HEK293 (cell line): ENCODE data around the gene C1orf21.

Experiments used
- CTCF ChIA-PET: fragments of 350-600 bp; formaldehyde crosslinking; extraction: SDS; loops from one replicate; lab custom pipeline; 2021; ENCODE audit warnings: antibody characterized with exemption; lab: Yijun Ruan, JAX
- POLR2A ChIA-PET: fragments of 300-600 bp; formaldehyde crosslinking; extraction: SDS; loops from one replicate; lab custom pipeline; 2020; ENCODE audit warnings: antibody characterized with exemption, inconsistent platforms; lab: Yijun Ruan, JAX
- H3K27ac ChIP-seq: fragments of 200-500 bp; sonication (Bioruptor generic); 2 replicates; pipeline ENCODE4 v1.5.1; 2014; ENCODE audit warnings: low read depth, low read length, control low read depth, inconsistent platforms; ENCODE audit errors: extremely low read depth
- H3K36me3 ChIP-seq, 2 experiments: fragments of 200-500 bp in 1 of 2; sonication (Bioruptor generic) in 1 of 2; 1 replicate in 1 of 2; 2 replicates in 1 of 2; pipeline ENCODE4 v1.5.1; 2014 to 2017; ENCODE audit warnings: inconsistent platforms in 2 of 2, low read length in 2 of 2; ENCODE audit not compliant: control insufficient read depth in 2 of 2, insufficient read depth in 1 of 2
- H3K4me1 ChIP-seq: fragments of 200-500 bp; sonication (Bioruptor generic); 2 replicates; pipeline ENCODE4 v1.5.1; 2014; ENCODE audit warnings: mild to moderate bottlenecking, low read length, inconsistent platforms; ENCODE audit not compliant: control insufficient read depth, insufficient read depth
- H3K4me3 ChIP-seq: 2 replicates; pipeline ENCODE4 v1.5.1; 2011; ENCODE audit warnings: low read depth, mild to moderate bottlenecking, control low read depth, low read length, moderate library complexity
- H3K9me3 ChIP-seq: fragments of 200-500 bp; sonication (Bioruptor generic); 2 replicates; pipeline ENCODE4 v1.5.1; 2014; ENCODE audit warnings: low read depth, low read length, inconsistent platforms; ENCODE audit not compliant: control insufficient read depth, insufficient read depth
- GLIS1 ChIP-seq: fragments of 450-650 bp; formaldehyde crosslinking; IDR thresholded peaks from 2 replicates; pipeline ENCODE4 v1.5.1; 2016; ENCODE audit warnings: missing biosample characterization, missing genetic modification characterization
- ZBTB1 ChIP-seq: fragments of 450-650 bp; formaldehyde crosslinking; IDR thresholded peaks from 2 replicates; pipeline ENCODE4 v1.5.1; 2016; ENCODE audit warnings: missing biosample characterization, missing genetic modification characterization
- ZFHX2 ChIP-seq: fragments of 450-650 bp; formaldehyde crosslinking; conservative IDR thresholded peaks from 2 replicates; pipeline ENCODE4 v1.5.1; 2016; ENCODE audit warnings: missing biosample characterization, missing genetic modification characterization
- ZNF157 ChIP-seq: fragments of 450-650 bp; formaldehyde crosslinking; IDR thresholded peaks from 2 replicates; pipeline ENCODE4 v1.5.1; 2016; ENCODE audit warnings: missing biosample characterization, missing genetic modification characterization
- ZNF174 ChIP-seq: fragments of 450-650 bp; formaldehyde crosslinking; IDR thresholded peaks from 2 replicates; pipeline ENCODE4 v1.5.0; 2017; ENCODE audit warnings: missing biosample characterization, mild to moderate bottlenecking, missing genetic modification characterization
- ZNF248 ChIP-seq: fragments of 450-650 bp; formaldehyde crosslinking; IDR thresholded peaks from 2 replicates; pipeline ENCODE4 v1.5.1; 2017; ENCODE audit warnings: missing biosample characterization, missing genetic modification characterization
- ZNF510 ChIP-seq: fragments of 450-650 bp; formaldehyde crosslinking; IDR thresholded peaks from 2 replicates; pipeline ENCODE4 v1.5.1; 2018; ENCODE audit warnings: mild to moderate bottlenecking, missing genetic modification characterization, missing biosample characterization; ENCODE audit not compliant: insufficient replicate concordance
- ZNF558 ChIP-seq: fragments of 450-650 bp; formaldehyde crosslinking; IDR thresholded peaks from 2 replicates; pipeline ENCODE4 v1.5.1; 2016; ENCODE audit warnings: missing biosample characterization, missing genetic modification characterization
- ZNF623 ChIP-seq: fragments of 450-650 bp; formaldehyde crosslinking; IDR thresholded peaks from 2 replicates; pipeline ENCODE4 v1.5.1; 2016; ENCODE audit warnings: missing biosample characterization, missing genetic modification characterization
- ZNF670 ChIP-seq: fragments of 450-650 bp; formaldehyde crosslinking; IDR thresholded peaks from 2 replicates; pipeline ENCODE4 v1.5.1; 2016; ENCODE audit warnings: missing biosample characterization, missing genetic modification characterization, low read depth
- ZNF843 ChIP-seq: fragments of 450-650 bp; formaldehyde crosslinking; IDR thresholded peaks from 2 replicates; pipeline ENCODE4 v1.5.1; 2016; ENCODE audit warnings: missing biosample characterization, missing genetic modification characterization
- TF ChIP-seq, protein P1 (sequence below): fragments of 450-650 bp; formaldehyde crosslinking; IDR thresholded peaks from 2 replicates; pipeline ENCODE4 v1.5.1; 2016; ENCODE audit warnings: missing biosample characterization, missing genetic modification characterization, borderline replicate concordance
- TF ChIP-seq, protein P2 (sequence below): fragments of 450-650 bp; formaldehyde crosslinking; IDR thresholded peaks from 2 replicates; pipeline ENCODE4 v1.5.1; 2017; ENCODE audit warnings: missing biosample characterization, missing genetic modification characterization
- TF ChIP-seq, protein P3 (sequence below): fragments of 450-650 bp; formaldehyde crosslinking; IDR thresholded peaks from 2 replicates; pipeline ENCODE4 v1.5.0; 2017; ENCODE audit warnings: missing biosample characterization, missing genetic modification characterization, borderline replicate concordance

Gene C1orf21

DNA sequence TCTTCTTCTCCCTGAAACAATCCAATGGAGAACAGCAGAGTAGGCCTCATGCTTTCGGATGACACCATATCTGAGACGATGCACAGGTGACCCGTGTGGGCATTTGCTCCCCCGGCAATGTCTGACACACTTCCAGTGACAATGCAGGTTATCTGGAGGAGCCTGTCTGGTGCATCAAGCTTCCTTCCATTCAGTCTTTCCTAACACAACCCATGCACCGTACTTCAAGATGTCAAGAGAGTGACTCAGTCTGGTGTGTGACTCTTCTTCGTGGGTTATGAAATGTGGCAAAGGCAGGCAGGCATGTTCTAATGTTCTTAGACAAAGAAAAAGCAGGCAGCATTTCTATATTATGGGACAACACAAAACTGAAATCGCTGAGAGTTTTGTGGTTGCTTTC, 208.8 kb downstream of the C1orf21 start:
- ChIA-PET CTCF (no interaction called here), POLR2A (no interaction called here)
- peaks cover 3% of the 10 kb centered on the region; the same call in 1 of the 2 replicates for H3K4me1 ChIP-seq

DNA sequence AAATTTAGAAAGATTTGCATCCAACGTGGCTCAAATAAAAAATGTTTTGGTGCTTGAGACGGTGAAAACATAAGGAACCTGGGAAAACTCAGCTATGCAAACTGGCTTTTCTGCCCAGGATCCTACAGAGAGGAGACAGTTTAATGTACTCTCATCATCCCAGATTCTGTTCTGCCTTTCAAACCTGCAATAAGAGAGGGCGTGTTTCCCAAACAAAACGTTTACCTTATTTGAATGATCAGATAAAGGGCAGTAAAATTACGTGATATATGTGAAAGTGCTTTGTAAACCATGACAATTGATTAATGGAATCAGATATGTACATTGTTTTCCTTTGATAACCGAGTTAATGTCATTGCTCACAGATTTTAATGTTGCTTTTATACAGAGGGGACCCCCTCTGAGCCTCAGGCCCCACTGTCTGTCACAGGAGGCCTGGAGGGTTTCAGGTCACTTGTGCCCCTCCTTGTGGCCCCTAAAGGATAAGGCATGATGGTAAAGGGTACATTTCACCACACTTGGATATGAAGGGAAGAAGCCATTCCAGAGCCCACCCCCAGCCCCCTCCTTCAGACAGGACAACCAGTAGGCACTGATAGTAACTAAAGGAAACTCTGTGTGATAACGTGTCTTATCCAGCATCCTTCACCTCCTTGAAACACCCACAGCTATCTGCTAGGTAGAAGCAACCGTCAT, 210.3 kb downstream of the C1orf21 start:
- TF ChIP-seq ZNF843, result 0 out of 2 replicates have a peak, but pooled peaks have one; percentile 16
- TF ChIP-seq ZNF623 (tag by site-specific recombination), result no peak
- H3K36me3 ChIP-seq, result no peaks in the 10 kb centered on the region
- no peaks in the 10 kb centered on the region for H3K9me3 ChIP-seq
- peaks cover 3% of the 10 kb centered on the region; the same call in 1 of the 2 replicates for H3K4me1 ChIP-seq
- ChIA-PET POLR2A (no interaction called here), CTCF (interaction anchor here (0.8 kb wide), 1 partner anchor 210 kb away, joined by 6 read pairs; the partner anchor contains the start of gene C1orf21)
- no peak overlapping the region for H3K4me3 ChIP-seq
- no peak overlapping the region for H3K27ac ChIP-seq

More for the DNA sequence above, 208.8 kb downstream of the C1orf21 start:
- TF ChIP-seq, protein P1, sequence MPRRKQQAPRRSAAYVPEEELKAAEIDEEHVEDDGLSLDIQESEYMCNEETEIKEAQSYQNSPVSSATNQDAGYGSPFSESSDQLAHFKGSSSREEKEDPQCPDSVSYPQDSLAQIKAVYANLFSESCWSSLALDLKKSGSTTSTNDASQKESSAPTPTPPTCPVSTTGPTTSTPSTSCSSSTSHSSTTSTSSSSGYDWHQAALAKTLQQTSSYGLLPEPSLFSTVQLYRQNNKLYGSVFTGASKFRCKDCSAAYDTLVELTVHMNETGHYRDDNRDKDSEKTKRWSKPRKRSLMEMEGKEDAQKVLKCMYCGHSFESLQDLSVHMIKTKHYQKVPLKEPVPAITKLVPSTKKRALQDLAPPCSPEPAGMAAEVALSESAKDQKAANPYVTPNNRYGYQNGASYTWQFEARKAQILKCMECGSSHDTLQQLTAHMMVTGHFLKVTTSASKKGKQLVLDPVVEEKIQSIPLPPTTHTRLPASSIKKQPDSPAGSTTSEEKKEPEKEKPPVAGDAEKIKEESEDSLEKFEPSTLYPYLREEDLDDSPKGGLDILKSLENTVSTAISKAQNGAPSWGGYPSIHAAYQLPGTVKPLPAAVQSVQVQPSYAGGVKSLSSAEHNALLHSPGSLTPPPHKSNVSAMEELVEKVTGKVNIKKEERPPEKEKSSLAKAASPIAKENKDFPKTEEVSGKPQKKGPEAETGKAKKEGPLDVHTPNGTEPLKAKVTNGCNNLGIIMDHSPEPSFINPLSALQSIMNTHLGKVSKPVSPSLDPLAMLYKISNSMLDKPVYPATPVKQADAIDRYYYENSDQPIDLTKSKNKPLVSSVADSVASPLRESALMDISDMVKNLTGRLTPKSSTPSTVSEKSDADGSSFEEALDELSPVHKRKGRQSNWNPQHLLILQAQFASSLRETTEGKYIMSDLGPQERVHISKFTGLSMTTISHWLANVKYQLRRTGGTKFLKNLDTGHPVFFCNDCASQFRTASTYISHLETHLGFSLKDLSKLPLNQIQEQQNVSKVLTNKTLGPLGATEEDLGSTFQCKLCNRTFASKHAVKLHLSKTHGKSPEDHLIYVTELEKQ (tag by site-specific recombination), result no peak
- no peak for TF ChIP-seq ZNF157 (tag by site-specific recombination)
- TF ChIP-seq ZNF558 (tag by site-specific recombination), result no peak
- TF ChIP-seq ZBTB1 (tag by site-specific recombination), result no peak
- TF ChIP-seq GLIS1 (tag by site-specific recombination), result no peak
- no peak for TF ChIP-seq ZFHX2 (tag by site-specific recombination)
- no peak for TF ChIP-seq ZNF670 (tag by site-specific recombination)
- TF ChIP-seq, protein P2, sequence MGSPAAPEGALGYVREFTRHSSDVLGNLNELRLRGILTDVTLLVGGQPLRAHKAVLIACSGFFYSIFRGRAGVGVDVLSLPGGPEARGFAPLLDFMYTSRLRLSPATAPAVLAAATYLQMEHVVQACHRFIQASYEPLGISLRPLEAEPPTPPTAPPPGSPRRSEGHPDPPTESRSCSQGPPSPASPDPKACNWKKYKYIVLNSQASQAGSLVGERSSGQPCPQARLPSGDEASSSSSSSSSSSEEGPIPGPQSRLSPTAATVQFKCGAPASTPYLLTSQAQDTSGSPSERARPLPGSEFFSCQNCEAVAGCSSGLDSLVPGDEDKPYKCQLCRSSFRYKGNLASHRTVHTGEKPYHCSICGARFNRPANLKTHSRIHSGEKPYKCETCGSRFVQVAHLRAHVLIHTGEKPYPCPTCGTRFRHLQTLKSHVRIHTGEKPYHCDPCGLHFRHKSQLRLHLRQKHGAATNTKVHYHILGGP, result no peak
- TF ChIP-seq, protein P3, sequence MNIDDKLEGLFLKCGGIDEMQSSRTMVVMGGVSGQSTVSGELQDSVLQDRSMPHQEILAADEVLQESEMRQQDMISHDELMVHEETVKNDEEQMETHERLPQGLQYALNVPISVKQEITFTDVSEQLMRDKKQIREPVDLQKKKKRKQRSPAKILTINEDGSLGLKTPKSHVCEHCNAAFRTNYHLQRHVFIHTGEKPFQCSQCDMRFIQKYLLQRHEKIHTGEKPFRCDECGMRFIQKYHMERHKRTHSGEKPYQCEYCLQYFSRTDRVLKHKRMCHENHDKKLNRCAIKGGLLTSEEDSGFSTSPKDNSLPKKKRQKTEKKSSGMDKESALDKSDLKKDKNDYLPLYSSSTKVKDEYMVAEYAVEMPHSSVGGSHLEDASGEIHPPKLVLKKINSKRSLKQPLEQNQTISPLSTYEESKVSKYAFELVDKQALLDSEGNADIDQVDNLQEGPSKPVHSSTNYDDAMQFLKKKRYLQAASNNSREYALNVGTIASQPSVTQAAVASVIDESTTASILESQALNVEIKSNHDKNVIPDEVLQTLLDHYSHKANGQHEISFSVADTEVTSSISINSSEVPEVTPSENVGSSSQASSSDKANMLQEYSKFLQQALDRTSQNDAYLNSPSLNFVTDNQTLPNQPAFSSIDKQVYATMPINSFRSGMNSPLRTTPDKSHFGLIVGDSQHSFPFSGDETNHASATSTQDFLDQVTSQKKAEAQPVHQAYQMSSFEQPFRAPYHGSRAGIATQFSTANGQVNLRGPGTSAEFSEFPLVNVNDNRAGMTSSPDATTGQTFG (tag by site-specific recombination), result no peak
- no peak for TF ChIP-seq ZNF248 (tag by site-specific recombination)
- no peak for TF ChIP-seq ZNF510 (tag by site-specific recombination)
- no peak for TF ChIP-seq ZNF174 (tag by site-specific recombination)
- H3K4me3 ChIP-seq, result no peak overlapping the region
- peaks cover 0 to 4% of the 10 kb centered on the region in 2 experiments; a peak in 1 of 3 replicates for H3K36me3 ChIP-seq
- H3K27ac ChIP-seq, result no peak overlapping the region
- no peaks in the 10 kb centered on the region for H3K9me3 ChIP-seq
